Measurements from ENCODE around the gene CORO1A. TPM values are rescaled to one million over a fixed set of nuclear protein-coding genes. Genes with fewer than 3 reads are reported as not detected.

CORO1A gene
- total and polyA plus RNA-seq, 2 experiments from 2014 or later: 10.2 to 23.5 TPM

GRCh38 chr16:30141750-30142149, 41.7 kb upstream of the CORO1A start:
- ATAC-seq (no peak), DNase-seq (ENCODE audit: low spot score) (no peak)
- Histone ChIP-seq H3K27ac (ENCODE audit: low read depth) (no peak overlapping the region), H3K4me1 (ENCODE audit: insufficient read depth) (no peaks in the 10 kb centered on the region), H3F3A (replicated peaks; ENCODE audit: low read depth) (no peaks in the 10 kb centered on the region), H3K27me3 (ENCODE audit: insufficient read depth) (no peaks in the 10 kb centered on the region), H4K20me1 (replicated peaks; ENCODE audit: insufficient read depth) (no peaks in the 10 kb centered on the region), H3K79me2 (replicated peaks; ENCODE audit: insufficient read depth) (no peaks in the 10 kb centered on the region), H3K36me3 (ENCODE audit: insufficient read depth) (no peaks in the 10 kb centered on the region), H3K9me2 (ENCODE audit: insufficient read depth) (no peaks in the 10 kb centered on the region), H2AFZ (no peak overlapping the region), H3K4me2 (no peak overlapping the region), H3K4me3 (no peak overlapping the region)
- Mint-ChIP-seq H3K9me3 (no peaks in the 10 kb centered on the region), H3K4me1 (no peaks in the 10 kb centered on the region), H3K27me3 (ENCODE audit: insufficient read depth, low read depth, poor library complexity) (peaks cover 1% of the 10 kb centered on the region), H3K4me3 (no peak overlapping the region), H3K36me3 (ENCODE audit: low read depth) (no peaks in the 10 kb centered on the region), H3K27ac (no peak overlapping the region)
- no peak for TF ChIP-seq REST (IDR thresholded peaks at IDR 0.05; ENCODE audit: unreplicated experiment)
- TF ChIP-seq EZH2 (IDR thresholded peaks at IDR 0.05; ENCODE audit: low read depth, unreplicated experiment): no peak
- TF ChIP-seq CREB1 (CRISPR knock-in tag; IDR thresholded peaks at IDR 0.05; ENCODE audit: low read depth): no peak
- no peak for TF ChIP-seq JUNB (IDR thresholded peaks at IDR 0.05; ENCODE audit: unreplicated experiment)
- TF ChIP-seq POLR2AphosphoS5 (IDR thresholded peaks at IDR 0.05; ENCODE audit: low read depth): no peak
- TF ChIP-seq STAT1 (IDR thresholded peaks at IDR 0.05; ENCODE audit: unreplicated experiment): no peak
- TF ChIP-seq ZNF462 (CRISPR knock-in tag; IDR thresholded peaks at IDR 0.05): no peak
- no peak for TF ChIP-seq CTCF (conservative IDR thresholded peaks at IDR 0.05; ENCODE audit: low read depth in 2 of 2)
- no peak for TF ChIP-seq ETS1 (IDR thresholded peaks at IDR 0.05)
- TF ChIP-seq EZH2phosphoT487 (IDR thresholded peaks at IDR 0.05; ENCODE audit: unreplicated experiment): no peak
- TF ChIP-seq ZNF114 (CRISPR knock-in tag; IDR thresholded peaks at IDR 0.05): no peak
- TF ChIP-seq ZNF331 (CRISPR knock-in tag; IDR thresholded peaks at IDR 0.05; ENCODE audit: low read depth): no peak
- TF ChIP-seq NANOG (IDR thresholded peaks at IDR 0.05; ENCODE audit: borderline replicate concordance): no peak

Data from GM23338 (cell line).